ENCODE measurements around the gene ARNT2.
"Not testable (repeated sequence)": the region's sequence is repeated elsewhere in the genome, so short reads cannot be mapped to it uniquely, and the experiment has no call there.

The ARNT2 gene

DNA sequence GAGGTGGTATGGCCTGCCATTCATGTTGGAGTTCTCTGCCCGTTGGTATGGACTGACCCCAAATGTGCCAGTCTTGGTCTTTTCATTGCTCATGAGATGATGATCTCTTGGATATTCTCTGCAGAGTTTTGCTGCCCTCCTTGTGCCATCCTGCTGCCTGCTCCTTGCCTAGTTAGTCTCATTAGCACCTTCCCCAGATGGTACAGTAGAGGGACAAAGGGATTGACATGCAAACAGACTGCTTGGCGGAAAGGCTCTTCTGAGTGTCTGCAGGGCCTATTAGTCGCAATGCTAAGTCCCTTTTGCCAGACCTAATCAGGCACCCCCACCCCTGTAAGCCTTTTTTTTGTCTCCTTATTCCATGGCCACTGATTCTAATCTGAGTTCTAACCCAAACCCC, 90.6 kb downstream of the ARNT2 start:
- DNase-seq = no peak

- no peak for DNase-seq
Measured at GRCh38 chr15:80495401-80495942, 91.3 kb downstream of the ARNT2 start.

- DNase-seq = no peak
Measured at GRCh38 chr15:80496096-80496495, 91.9 kb downstream of the ARNT2 start.

DNA sequence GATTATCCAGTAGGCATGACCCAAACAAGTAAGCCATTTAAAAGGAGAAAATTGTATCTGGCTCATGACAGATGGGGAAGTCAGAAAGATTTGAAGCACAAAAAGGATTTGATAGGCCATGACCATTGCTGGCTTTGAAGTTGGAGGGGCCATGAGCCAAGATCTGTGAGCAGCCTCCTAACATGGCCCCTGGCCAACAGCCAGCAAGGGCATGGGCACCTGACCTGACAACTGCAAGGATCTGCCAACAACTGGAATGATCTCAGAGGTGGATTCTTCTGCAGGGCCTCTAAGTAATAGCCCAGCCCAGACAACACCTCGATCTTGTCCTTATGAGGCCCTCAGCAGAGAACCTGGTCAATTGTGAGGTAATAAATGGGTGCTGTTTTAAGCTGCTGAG, 93.0 kb downstream of the ARNT2 start:
- no peak for DNase-seq

GRCh38 chr15:80498652-80499051, 94.5 kb downstream of the ARNT2 start:
- no peak for DNase-seq

DNA sequence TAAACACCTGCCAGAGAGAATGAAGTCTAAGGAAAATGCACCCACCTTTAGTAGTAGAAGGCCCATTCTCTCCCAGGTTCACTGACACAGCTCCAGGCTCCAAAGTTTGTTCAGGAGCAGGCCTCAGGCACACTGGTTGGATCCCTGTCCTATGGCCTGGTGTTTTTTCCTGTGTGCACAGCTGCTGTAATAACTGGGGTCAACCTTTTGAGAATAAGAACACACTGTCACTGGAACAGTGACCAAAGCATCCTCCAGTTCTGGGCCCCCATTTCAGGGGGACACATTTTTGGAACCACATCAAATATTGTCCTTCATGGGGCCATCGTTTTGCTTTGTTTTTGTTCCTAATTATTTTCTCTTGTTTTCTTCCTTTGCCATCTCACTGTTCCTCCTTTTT, 95.8 kb downstream of the ARNT2 start:
- DNase-seq = no peak

DNA sequence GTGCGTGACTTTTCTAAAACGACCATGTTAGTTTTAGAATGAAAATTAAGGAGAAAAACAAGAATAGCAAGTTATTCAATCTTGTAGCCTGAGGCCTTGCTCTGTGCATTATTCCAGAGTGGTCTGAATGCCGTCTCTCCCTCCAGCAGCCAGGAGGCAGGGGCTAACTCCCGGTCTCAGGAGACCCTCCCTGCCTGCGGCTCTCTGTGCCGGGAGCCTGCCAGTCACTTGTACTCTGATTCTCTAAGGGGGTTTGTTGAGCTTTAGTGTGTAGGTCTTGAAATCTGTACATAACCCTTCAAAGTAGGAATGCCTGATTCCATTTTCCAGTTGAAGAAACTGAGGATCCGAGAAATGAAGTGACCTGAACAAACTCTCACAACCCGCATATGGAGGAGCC, 97.3 kb downstream of the ARNT2 start:
- DNase-seq = no peak

DNA sequence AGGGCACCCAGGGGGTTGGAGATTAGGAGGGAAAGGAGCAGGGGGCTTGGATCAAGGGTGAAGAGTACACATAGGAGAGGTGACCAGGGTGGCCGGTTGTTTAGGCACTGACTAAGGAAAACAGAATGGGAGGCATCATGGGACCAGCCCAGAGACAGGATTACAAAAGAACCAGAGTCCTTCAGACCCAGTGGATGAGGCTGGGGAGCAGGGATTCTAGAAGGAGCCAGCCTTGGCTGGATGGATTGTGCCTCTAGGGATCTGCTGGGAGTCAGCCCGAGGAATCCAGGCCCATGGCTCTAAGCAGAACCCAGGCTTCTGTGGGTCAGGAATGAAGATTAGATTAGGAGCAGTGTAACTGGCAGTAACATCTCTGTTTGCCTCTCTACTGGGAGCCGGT, 98.6 kb downstream of the ARNT2 start:
- DNase-seq = no peak

GRCh38 chr15:80503319-80503952, 99.3 kb downstream of the ARNT2 start:
- DNase-seq = no peak

- DNase-seq = no peak
Measured at GRCh38 chr15:80504931-80505330, 100.7 kb downstream of the ARNT2 start.

DNA sequence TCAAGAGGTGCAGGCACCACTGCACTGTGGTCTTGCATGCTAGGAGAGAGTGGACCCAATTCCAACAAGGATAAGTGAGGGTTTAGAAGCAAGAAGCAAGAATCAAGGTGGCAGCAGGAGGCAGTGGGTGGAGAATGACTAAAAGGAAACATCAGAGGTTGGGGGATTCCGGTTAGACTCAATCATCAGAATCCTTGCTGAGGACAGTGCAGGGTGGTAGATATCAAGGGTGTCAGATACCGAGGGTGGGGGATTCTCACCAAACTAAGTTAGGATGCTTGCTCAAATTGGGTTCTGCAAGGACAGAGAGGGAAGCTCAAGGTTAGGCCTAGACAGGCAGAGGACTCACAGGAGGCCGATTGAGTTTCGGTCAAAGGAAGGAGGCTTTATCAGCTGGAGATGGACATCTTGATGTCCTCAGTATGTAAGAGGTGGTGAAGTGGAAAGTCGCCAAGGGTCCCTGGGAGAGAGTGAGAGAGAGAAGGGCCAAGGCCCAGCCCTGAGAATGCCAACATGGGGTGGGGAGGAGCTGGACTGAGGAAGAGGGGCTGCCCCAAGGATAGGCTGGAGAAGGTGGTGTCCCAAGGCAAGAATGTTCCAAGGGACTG, 102.2 kb downstream of the ARNT2 start:
- DNase-seq = no peak

DNA sequence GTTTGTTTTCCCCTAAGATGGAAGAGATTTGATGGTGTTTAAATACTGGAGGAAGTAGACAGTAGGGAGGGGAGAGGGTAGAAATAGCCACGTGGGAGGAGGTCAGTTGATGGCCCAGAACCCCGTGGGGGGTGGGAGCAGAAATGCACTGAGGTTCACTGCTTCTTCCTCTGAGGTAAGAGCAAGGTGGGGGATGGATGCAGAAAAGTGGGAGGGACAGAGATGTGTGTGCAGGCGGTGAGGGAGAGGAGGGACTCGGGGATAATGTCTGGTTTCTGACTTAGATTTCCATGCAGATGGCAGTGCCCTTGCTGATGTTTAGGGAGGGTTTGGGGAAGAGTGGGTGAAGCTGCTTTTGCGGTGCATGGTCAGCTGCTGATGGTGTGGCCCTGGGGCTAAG, 102.9 kb downstream of the ARNT2 start:
- no peak for DNase-seq

DNA sequence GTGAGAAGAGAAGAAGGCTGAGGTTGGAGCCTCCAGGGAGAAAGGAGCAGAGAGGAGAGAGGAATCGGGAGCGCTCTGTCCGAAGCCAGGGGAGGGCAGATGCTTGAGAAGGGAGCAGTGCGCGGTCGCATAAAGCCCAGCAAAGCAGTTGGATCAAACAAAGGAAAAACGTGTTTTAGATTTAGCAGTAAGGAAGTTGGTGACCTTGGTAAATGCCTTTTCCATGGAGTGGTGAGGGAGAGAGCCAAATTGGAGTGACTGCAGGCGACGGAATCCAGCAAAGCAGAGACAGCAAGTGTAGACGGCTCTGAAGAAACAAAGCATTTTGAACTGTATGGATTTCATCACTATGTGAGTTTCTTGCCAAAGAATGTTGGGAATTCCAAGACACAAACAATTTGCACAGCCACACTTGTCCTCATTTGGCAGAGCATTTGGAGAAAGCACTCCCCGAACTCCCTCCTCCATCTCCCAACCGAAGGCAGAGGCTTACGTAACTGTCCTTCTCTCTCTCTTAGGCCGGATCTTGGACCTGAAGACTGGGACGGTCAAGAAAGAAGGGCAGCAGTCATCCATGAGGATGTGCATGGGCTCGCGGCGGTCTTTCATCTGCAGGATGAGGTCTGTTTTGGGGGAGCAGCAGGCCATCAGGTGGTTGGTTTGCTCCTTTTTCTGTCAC, 103.6 kb downstream of the ARNT2 start:
- DNase-seq = no peak

GRCh38 chr15:80508783-80509182, 104.6 kb downstream of the ARNT2 start:
- DNase-seq = no peak

GRCh38 chr15:80509800-80510199, 105.6 kb downstream of the ARNT2 start:
- no peak for DNase-seq

- DNase-seq = not testable (repeated sequence)
Measured at GRCh38 chr15:80510985-80511384, 106.8 kb downstream of the ARNT2 start.

- DNase-seq = no peak
Measured at GRCh38 chr15:80512726-80513660, 108.8 kb downstream of the ARNT2 start.

GRCh38 chr15:80514071-80514780, 110.0 kb downstream of the ARNT2 start:
- DNase-seq = no peak

DNA sequence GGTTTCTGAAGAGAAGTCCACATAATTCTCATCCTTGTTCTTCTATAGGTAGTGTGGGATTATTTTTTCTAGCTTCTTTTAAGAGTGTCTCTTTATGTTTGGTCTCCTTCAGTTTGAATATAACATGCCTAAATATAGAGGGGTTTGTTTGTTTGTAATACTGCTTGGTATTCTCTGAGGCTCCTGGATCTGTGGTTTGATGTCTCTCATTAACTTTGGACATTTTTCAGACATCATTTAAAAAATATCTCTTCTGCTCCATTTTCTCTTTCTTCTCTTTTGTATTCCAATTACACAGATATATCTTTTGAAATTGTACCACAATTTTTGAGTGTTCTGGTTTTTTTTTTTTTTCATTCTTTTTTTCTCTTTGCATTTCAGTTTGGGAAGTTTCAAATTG, 113.1 kb downstream of the ARNT2 start:
- DNase-seq = no peak

DNA sequence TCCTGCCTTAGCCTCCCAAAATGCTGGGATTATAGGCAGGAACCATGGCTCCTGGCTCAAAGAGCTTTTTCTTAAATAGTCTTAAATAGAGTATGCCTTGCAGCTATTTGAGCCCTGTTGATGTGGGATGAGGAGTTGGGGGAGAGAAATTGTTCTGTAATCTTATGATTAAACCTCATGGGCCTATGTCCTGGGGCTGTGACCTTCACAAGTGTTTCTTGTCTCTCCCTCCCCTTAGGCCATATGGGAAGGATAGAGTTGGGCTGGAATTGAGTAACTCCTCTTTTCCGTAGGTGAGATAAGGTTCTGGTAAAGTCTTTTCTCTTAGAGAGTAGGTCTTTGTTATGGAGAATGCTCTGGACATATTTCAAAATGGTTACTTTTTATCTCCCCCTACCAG, 114.3 kb downstream of the ARNT2 start:
- no peak for DNase-seq

GRCh38 chr15:80523746-80524145, 119.6 kb downstream of the ARNT2 start:
- DNase-seq = no peak

DNA sequence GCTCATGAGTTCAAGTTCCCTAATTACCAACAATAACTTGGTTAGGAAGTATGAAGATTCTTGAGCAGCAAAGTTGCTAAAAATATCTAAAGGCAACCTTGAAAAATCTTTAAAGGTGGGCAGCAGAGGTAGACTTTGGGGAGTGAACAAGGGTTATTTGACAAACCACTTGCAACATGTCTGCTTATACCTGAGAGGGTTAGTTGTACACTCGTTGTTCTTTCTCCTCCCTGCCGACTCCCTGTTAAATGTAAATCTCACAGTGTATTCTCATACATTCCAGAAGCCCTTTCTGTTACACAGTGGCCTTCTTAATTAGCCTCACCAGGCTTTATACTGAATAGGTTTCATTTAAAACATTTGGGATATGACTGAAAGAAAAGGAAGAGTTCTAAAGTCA, 121.7 kb downstream of the ARNT2 start:
- DNase-seq = no peak
